Activated B cell treated with CpG ODN at 0.5 μM for 24 hours (primary cell): ENCODE results near the gene AP3B2. TPM values are rescaled to one million over a fixed set of nuclear protein-coding genes. Genes with fewer than 3 reads are reported as not detected.

Experiments
- ATAC-seq: fragments of 200-7000 bp; cut with Tn5 transposase; one replicate; pipeline ENCODE4 v1.10.0; 2021; ENCODE audit warnings: low read depth, mild to moderate bottlenecking, moderate library complexity
- CTCF ChIA-PET: fragments of 350-600 bp; sonication (Branson Sonifier 250); formaldehyde crosslinking; loops from one replicate; lab custom pipeline; 2021; ENCODE audit warnings: antibody characterized with exemption; lab: Charles Lee
- POLR2A ChIA-PET: fragments of 350-600 bp; sonication (Branson Sonifier 250); formaldehyde crosslinking; loops from one replicate; lab custom pipeline; 2021; ENCODE audit warnings: antibody characterized with exemption; lab: Charles Lee
- DNase-seq: peaks from one replicate; pipeline ENCODE4 v3.0.0; 2022
- H3K27ac Mint-ChIP-seq: one replicate; pipeline ENCODE4 v1.8.0; 2020; ENCODE audit warnings: mixed read lengths
- H3K27me3 Mint-ChIP-seq: one replicate; pipeline ENCODE4 v1.8.0; 2021; ENCODE audit warnings: mixed read lengths
- H3K36me3 Mint-ChIP-seq: one replicate; pipeline ENCODE4 v1.8.0; 2021; ENCODE audit warnings: low read depth, mixed read lengths
- H3K4me1 Mint-ChIP-seq: one replicate; pipeline ENCODE4 v1.8.0; 2021; ENCODE audit warnings: mixed read lengths
- H3K4me3 Mint-ChIP-seq: one replicate; pipeline ENCODE4 v1.8.0; 2020; ENCODE audit warnings: mild to moderate bottlenecking, mixed read lengths
- H3K9me3 Mint-ChIP-seq: one replicate; pipeline ENCODE4 v1.8.0; 2020; ENCODE audit warnings: mixed read lengths
- intact Hi-C: fragments of 100-400 bp; cut with micrococcal nuclease; formaldehyde crosslinking; loops from one replicate; pipeline ENCODE4 v1.15.1; 2024
- total RNA-seq: library from RNA; stranded (reverse); gene quantifications from 2 replicates; pipeline ENCODE4 v1.2.3, GENCODE V29; 2022
- TF ChIP-seq, protein P1 (sequence below): fragments of 200-600 bp; IDR thresholded peaks from one replicate; pipeline ENCODE4 v1.8.0; 2022; ENCODE audit warnings: antibody characterized with exemption, mild to moderate bottlenecking

The AP3B2 gene
- total RNA-seq, 1 donor from 2014 or later: 0.22 TPM

DNA sequence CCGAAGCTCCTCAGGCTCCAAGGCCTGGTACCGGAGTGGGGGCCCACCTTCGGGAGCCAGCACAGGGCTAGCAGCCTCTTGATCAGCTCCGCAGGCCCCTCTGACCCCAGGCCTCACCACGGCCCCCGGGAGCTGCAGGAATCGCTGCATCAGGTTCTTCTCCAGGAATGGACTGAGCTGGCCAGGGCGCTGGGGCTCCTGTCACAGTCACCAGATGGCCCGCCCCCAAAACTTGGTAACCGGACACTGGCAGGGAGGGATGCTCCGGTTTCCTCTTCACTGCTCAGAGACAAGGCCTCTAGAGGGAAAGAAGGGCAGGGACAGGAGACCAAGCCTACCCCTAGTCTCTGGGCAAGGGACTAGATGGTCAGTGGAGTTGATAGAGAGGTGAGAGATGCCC, 9.9 kb downstream of the AP3B2 start:
- Mint-ChIP-seq H3K4me3 (no peak overlapping the region), H3K27ac (no peak overlapping the region), H3K9me3 (no peaks in the 10 kb centered on the region), H3K4me1 (no peaks in the 10 kb centered on the region), H3K36me3 (no peaks in the 10 kb centered on the region), H3K27me3 (peaks cover 16% of the 10 kb centered on the region)
- POLR2A ChIA-PET: no interaction called here
- ATAC-seq (no peak), DNase-seq (no peak)
- TF ChIP-seq, protein P1, sequence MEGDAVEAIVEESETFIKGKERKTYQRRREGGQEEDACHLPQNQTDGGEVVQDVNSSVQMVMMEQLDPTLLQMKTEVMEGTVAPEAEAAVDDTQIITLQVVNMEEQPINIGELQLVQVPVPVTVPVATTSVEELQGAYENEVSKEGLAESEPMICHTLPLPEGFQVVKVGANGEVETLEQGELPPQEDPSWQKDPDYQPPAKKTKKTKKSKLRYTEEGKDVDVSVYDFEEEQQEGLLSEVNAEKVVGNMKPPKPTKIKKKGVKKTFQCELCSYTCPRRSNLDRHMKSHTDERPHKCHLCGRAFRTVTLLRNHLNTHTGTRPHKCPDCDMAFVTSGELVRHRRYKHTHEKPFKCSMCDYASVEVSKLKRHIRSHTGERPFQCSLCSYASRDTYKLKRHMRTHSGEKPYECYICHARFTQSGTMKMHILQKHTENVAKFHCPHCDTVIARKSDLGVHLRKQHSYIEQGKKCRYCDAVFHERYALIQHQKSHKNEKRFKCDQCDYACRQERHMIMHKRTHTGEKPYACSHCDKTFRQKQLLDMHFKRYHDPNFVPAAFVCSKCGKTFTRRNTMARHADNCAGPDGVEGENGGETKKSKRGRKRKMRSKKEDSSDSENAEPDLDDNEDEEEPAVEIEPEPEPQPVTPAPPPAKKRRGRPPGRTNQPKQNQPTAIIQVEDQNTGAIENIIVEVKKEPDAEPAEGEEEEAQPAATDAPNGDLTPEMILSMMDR: no peak
- CTCF ChIA-PET: no interaction called here
- intact Hi-C loops: no loop called here

GRCh38 chr15:82698711-82699345, 10.8 kb downstream of the AP3B2 start:
- no peaks in the 10 kb centered on the region for H3K4me1 Mint-ChIP-seq
- TF ChIP-seq, protein P1: no peak
- ATAC-seq (no peak), DNase-seq (no peak)
- no peak overlapping the region for H3K27ac Mint-ChIP-seq
- CTCF ChIA-PET: no interaction called here
- H3K4me3 Mint-ChIP-seq: no peak overlapping the region
- intact Hi-C loops: no loop called here
- no peaks in the 10 kb centered on the region for H3K36me3 Mint-ChIP-seq
- peaks cover 16% of the 10 kb centered on the region for H3K27me3 Mint-ChIP-seq
- POLR2A ChIA-PET: no interaction called here
- no peaks in the 10 kb centered on the region for H3K9me3 Mint-ChIP-seq

- Mint-ChIP-seq H3K9me3 (no peaks in the 10 kb centered on the region), H3K36me3 (no peaks in the 10 kb centered on the region), H3K4me3 (no peak overlapping the region), H3K4me1 (no peaks in the 10 kb centered on the region), H3K27ac (no peak overlapping the region), H3K27me3 (peaks cover 16% of the 10 kb centered on the region)
- TF ChIP-seq, protein P1: no peak
- no peak for ATAC-seq
- intact Hi-C loops: no loop called here
- no peak for DNase-seq
- CTCF ChIA-PET: no interaction called here
- POLR2A ChIA-PET: no interaction called here
These were observed 11.8 kb downstream of the AP3B2 start for GRCh38 chr15:82697735-82698407.

DNA sequence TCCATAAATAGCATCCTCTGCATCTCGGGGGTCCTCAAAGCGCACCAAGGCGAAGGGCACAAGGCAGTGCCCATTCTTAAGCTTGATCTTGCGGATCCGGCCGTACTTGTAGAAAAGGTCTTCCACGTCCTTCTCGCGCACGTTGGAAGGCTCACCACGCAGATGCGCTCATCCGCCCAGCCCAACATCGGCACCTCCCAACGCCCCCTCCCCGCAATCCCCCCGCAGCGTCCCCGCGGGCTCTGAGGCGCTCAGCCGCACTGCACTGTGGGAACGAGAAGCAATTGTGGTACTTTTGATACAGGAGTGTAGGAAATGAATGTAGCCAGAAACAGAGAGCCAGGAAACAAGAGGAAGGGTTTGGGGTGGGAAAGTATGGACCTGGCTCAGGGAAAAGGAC, 17.5 kb downstream of the AP3B2 start:
- DNase-seq (no peak), ATAC-seq (no peak)
- POLR2A ChIA-PET: no interaction called here
- H3K27ac Mint-ChIP-seq: no peak overlapping the region
- intact Hi-C loops: no loop called here
- H3K4me1 Mint-ChIP-seq: no peaks in the 10 kb centered on the region
- CTCF ChIA-PET: no interaction called here
- TF ChIP-seq, protein P1: no peak
- peaks cover 2% of the 10 kb centered on the region for H3K27me3 Mint-ChIP-seq
- no peak overlapping the region for H3K4me3 Mint-ChIP-seq
- no peaks in the 10 kb centered on the region for H3K36me3 Mint-ChIP-seq
- no peaks in the 10 kb centered on the region for H3K9me3 Mint-ChIP-seq

GRCh38 chr15:82689147-82689546, 20.5 kb downstream of the AP3B2 start:
- ChIA-PET POLR2A (no interaction called here), CTCF (no interaction called here)
- H3K27me3 Mint-ChIP-seq: peaks cover 2% of the 10 kb centered on the region

More at GRCh38 chr15:82689147-82689546, 20.5 kb downstream of the AP3B2 start:
- TF ChIP-seq, protein P1: no peak
- Mint-ChIP-seq H3K36me3 (no peaks in the 10 kb centered on the region), H3K4me3 (no peak overlapping the region), H3K27ac (no peak overlapping the region), H3K4me1 (no peaks in the 10 kb centered on the region), H3K9me3 (no peaks in the 10 kb centered on the region)
- intact Hi-C loops: no loop called here
- DNase-seq (no peak), ATAC-seq (no peak)
